OCI-LY7 (cell line): ENCODE measurements around the gene ALK. TPM values are rescaled to one million over a fixed set of nuclear protein-coding genes. Genes with fewer than 3 reads are reported as not detected.

Source experiments
- BruUV-seq: library from RNA; stranded (reverse); fragments of 400-500 nt; replicated peaks from 2 replicates; lab custom pipeline; 2021; lab: Mats Ljungman, UMichigan
- CTCF ChIA-PET: fragments of 300-600 bp; sonication (Branson Sonifier 250); formaldehyde crosslinking; loops from one replicate; lab custom pipeline; 2022; ENCODE audit warnings: antibody characterized with exemption; ENCODE audit not compliant: unreplicated experiment; lab: Charles Lee
- POLR2A ChIA-PET: fragments of 300-600 bp; sonication (Branson Sonifier 250); formaldehyde crosslinking; loops from one replicate; lab custom pipeline; 2022; ENCODE audit warnings: antibody characterized with exemption; lab: Charles Lee
- DNase-seq: peaks from one replicate; pipeline ENCODE4 v3.0.0-alpha.2; 2015; ENCODE audit warnings: low spot score
- H2AFZ ChIP-seq: fragments of 200-600 bp; sonication (generic), shearing (Covaris generic); 2 replicates; pipeline ENCODE4 v1.6.1; 2014; ENCODE audit warnings: mild to moderate bottlenecking, antibody characterized with exemption, low read length, moderate library complexity
- H3K27ac ChIP-seq: fragments of 200-600 bp; sonication (generic); 2 replicates; pipeline ENCODE4 v1.5.1; 2014; ENCODE audit warnings: mixed run types, low read depth, mild to moderate bottlenecking, moderate library complexity, low read length, inconsistent platforms; ENCODE audit not compliant: poor library complexity, severe bottlenecking
- H3K36me3 ChIP-seq: fragments of 200-600 bp; sonication (generic); 2 replicates; pipeline ENCODE4 v1.6.1; 2014; ENCODE audit warnings: mild to moderate bottlenecking, antibody characterized with exemption, low read length, moderate library complexity, mixed read lengths; ENCODE audit not compliant: insufficient read depth
- H3K4me1 ChIP-seq: fragments of 200-600 bp; sonication (generic); 2 replicates; pipeline ENCODE4 v1.5.1; 2014; ENCODE audit warnings: mild to moderate bottlenecking, low read length; ENCODE audit not compliant: insufficient read depth, poor library complexity, severe bottlenecking
- H3K4me2 ChIP-seq: fragments of 200-600 bp; sonication (generic); 2 replicates; pipeline ENCODE4 v1.6.1; 2014; ENCODE audit warnings: mild to moderate bottlenecking, low read length
- H3K4me3 ChIP-seq: fragments of 200-600 bp; sonication (generic); 2 replicates; pipeline ENCODE4 v1.5.1; 2014; ENCODE audit warnings: mild to moderate bottlenecking, low read depth, low read length; ENCODE audit not compliant: poor library complexity, severe bottlenecking
- H3K79me2 ChIP-seq: fragments of 200-600 bp; sonication (generic); 2 replicates; pipeline ENCODE4 v1.6.1; 2016; ENCODE audit warnings: low read depth, mild to moderate bottlenecking, low read length, moderate library complexity, mixed read lengths; ENCODE audit not compliant: insufficient read depth
- H3K9me2 ChIP-seq: fragments of 200-600 bp; sonication (generic); 2 replicates; pipeline ENCODE4 v1.6.1; 2016; ENCODE audit warnings: mild to moderate bottlenecking, low read length, mixed read lengths; ENCODE audit not compliant: insufficient read depth
- H3K9me3 ChIP-seq: fragments of 200-600 bp; sonication (generic); 2 replicates; pipeline ENCODE4 v1.6.1; 2014; ENCODE audit warnings: mild to moderate bottlenecking, mixed run types, low read length, mixed read lengths
- H4K20me1 ChIP-seq: fragments of 200-600 bp; sonication (generic); 2 replicates; pipeline ENCODE4 v1.6.1; 2014; ENCODE audit warnings: mild to moderate bottlenecking, antibody characterized with exemption, low read length, moderate library complexity, mixed read lengths; ENCODE audit not compliant: insufficient read depth
- EZH2phosphoT487 ChIP-seq: fragments of 200-600 bp; sonication (generic); IDR thresholded peaks from 2 replicates; pipeline ENCODE4 v1.6.1; 2018; ENCODE audit warnings: low read depth, borderline replicate concordance, mild to moderate bottlenecking, mixed run types, antibody characterized with exemption, low read length, moderate library complexity, mixed read lengths
- intact Hi-C: fragments of 100-400 bp; cut with micrococcal nuclease; formaldehyde crosslinking; loops from one replicate; pipeline ENCODE4 v1.10.0; 2022; ENCODE audit not compliant: unreplicated experiment
- total RNA-seq, 2 experiments: library from RNA; depleted of rRNA in 1 of 2; stranded (reverse); fragments of >200 nt in 1 of 2; shearing (Covaris generic) in 1 of 2; gene quantifications; 2 replicates each; pipeline ENCODE4 v1.2.3, GENCODE V29; 2014 to 2022
- TF ChIP-seq, protein P1 (sequence below): fragments of 200-600 bp; sonication (generic); conservative IDR thresholded peaks from 2 replicates; pipeline ENCODE4 v1.5.1; 2014; ENCODE audit warnings: mild to moderate bottlenecking, antibody characterized with exemption, low read length, moderate library complexity, mixed read lengths

The ALK gene
- total RNA-seq, 2 experiments from 2014 or later, result 0.09 TPM; not detected in 1

DNA sequence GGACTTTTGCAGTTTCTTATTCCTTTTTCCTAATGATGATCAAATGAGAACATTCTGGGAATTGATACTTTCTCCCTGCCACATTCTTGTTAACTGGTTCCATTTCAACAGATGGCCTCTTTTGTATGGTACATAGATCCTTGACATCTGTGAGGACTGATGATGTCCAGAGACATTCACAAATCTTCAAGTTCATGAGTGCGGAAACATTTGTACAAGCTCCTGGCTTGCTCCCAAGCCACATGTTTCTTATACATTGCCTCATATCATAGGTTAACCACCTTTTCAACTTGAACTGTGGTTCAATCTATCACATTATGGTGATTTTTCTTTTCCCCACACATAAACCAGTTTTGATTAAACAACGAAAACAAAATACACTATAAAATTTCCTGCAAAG, 538.9 kb downstream of the ALK start:
- Histone ChIP-seq H4K20me1 (no peaks in the 10 kb centered on the region), H3K4me2 (no peak overlapping the region), H3K36me3 (no peaks in the 10 kb centered on the region), H3K4me3 (no peak overlapping the region), H3K4me1 (no peaks in the 10 kb centered on the region), H3K9me3 (no peaks in the 10 kb centered on the region), H3K27ac (no peak overlapping the region), H2AFZ (no peak overlapping the region), H3K9me2 (no peaks in the 10 kb centered on the region), H3K79me2 (no peaks in the 10 kb centered on the region)
- DNase-seq, result no peak
- POLR2A ChIA-PET, result no interaction called here
- intact Hi-C loops, result no loop called here
- no peak for TF ChIP-seq EZH2phosphoT487
- no TSS peak for BruUV-seq
- CTCF ChIA-PET, result no interaction called here

- Histone ChIP-seq H3K36me3 (no peaks in the 10 kb centered on the region), H3K9me2 (no peaks in the 10 kb centered on the region), H3K9me3 (no peaks in the 10 kb centered on the region), H4K20me1 (no peaks in the 10 kb centered on the region), H3K4me1 (no peaks in the 10 kb centered on the region), H3K27ac (no peak overlapping the region), H3K4me2 (no peak overlapping the region), H3K4me3 (no peak overlapping the region), H3K79me2 (no peaks in the 10 kb centered on the region), H2AFZ (no peak overlapping the region)
- POLR2A ChIA-PET, result interaction anchor here (0.8 kb wide), 1 partner anchor 48 kb away, joined by 3 read pairs; no protein-coding TSS in a partner anchor
- CTCF ChIA-PET, result no interaction called here
- intact Hi-C loops, result no loop called here
- DNase-seq, result no peak
- TF ChIP-seq, protein P1, sequence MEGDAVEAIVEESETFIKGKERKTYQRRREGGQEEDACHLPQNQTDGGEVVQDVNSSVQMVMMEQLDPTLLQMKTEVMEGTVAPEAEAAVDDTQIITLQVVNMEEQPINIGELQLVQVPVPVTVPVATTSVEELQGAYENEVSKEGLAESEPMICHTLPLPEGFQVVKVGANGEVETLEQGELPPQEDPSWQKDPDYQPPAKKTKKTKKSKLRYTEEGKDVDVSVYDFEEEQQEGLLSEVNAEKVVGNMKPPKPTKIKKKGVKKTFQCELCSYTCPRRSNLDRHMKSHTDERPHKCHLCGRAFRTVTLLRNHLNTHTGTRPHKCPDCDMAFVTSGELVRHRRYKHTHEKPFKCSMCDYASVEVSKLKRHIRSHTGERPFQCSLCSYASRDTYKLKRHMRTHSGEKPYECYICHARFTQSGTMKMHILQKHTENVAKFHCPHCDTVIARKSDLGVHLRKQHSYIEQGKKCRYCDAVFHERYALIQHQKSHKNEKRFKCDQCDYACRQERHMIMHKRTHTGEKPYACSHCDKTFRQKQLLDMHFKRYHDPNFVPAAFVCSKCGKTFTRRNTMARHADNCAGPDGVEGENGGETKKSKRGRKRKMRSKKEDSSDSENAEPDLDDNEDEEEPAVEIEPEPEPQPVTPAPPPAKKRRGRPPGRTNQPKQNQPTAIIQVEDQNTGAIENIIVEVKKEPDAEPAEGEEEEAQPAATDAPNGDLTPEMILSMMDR, result no peak
- no peak for TF ChIP-seq EZH2phosphoT487
- BruUV-seq, result no TSS peak
Observed at GRCh38 chr2:29377788-29378187, 543.6 kb downstream of the ALK start.

DNA sequence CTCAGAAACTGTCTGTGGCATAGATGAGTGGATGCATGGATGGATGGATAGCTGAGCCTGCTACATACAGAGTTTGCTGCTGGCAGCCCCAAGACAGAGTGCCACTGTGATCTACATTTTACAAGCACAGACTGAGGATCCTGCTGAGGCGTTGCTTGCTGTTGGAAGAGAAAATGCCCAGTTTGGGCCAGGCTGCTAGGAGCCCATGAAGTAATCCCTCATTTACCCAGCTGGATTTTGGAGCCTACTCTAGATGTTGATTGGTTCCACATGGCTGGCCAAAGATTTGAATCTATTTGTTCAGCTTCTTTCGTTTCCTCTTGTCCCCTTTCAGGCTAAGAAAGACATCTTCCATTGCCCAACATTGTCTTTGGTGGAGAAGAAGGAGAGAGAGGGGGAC, 544.8 kb downstream of the ALK start:
- intact Hi-C loops, result no loop called here
- no peaks in the 10 kb centered on the region for H3K9me3 ChIP-seq
- POLR2A ChIA-PET, result interaction anchor here (0.6 kb wide), 2 partner anchors 380 to 465 kb away, joined by 3 read pairs; no protein-coding TSS in a partner anchor
- no peak overlapping the region for H3K4me2 ChIP-seq
- no TSS peak for BruUV-seq
- no peaks in the 10 kb centered on the region for H4K20me1 ChIP-seq
- no peak overlapping the region for H3K27ac ChIP-seq
- no peak overlapping the region for H2AFZ ChIP-seq
- CTCF ChIA-PET, result interaction anchor here (0.6 kb wide), 1 partner anchor 7 kb away, joined by 4 read pairs; no protein-coding TSS in a partner anchor
- no peaks in the 10 kb centered on the region for H3K9me2 ChIP-seq
- no peaks in the 10 kb centered on the region for H3K4me1 ChIP-seq
- H3K79me2 ChIP-seq, result no peaks in the 10 kb centered on the region
- H3K36me3 ChIP-seq, result no peaks in the 10 kb centered on the region
- no peak overlapping the region for H3K4me3 ChIP-seq
- no peak for TF ChIP-seq EZH2phosphoT487
- TF ChIP-seq, protein P1, result no peak
- DNase-seq, result no peak
